HG03139 (cell line): ENCODE results near the gene ELMOD1.

Experiments
- ATAC-seq: cut with Tn5 transposase; IDR thresholded peaks from one replicate; pipeline ENCODE4 v1.9.1; 2021; ENCODE audit not compliant: unreplicated experiment

The ELMOD1 gene

GRCh38 chr11:107683807-107684206 is 92.9 kb downstream of the ELMOD1 start:
- no peak for ATAC-seq

GRCh38 chr11:107688322-107688918 is 97.5 kb downstream of the ELMOD1 start:
- no peak for ATAC-seq

DNA sequence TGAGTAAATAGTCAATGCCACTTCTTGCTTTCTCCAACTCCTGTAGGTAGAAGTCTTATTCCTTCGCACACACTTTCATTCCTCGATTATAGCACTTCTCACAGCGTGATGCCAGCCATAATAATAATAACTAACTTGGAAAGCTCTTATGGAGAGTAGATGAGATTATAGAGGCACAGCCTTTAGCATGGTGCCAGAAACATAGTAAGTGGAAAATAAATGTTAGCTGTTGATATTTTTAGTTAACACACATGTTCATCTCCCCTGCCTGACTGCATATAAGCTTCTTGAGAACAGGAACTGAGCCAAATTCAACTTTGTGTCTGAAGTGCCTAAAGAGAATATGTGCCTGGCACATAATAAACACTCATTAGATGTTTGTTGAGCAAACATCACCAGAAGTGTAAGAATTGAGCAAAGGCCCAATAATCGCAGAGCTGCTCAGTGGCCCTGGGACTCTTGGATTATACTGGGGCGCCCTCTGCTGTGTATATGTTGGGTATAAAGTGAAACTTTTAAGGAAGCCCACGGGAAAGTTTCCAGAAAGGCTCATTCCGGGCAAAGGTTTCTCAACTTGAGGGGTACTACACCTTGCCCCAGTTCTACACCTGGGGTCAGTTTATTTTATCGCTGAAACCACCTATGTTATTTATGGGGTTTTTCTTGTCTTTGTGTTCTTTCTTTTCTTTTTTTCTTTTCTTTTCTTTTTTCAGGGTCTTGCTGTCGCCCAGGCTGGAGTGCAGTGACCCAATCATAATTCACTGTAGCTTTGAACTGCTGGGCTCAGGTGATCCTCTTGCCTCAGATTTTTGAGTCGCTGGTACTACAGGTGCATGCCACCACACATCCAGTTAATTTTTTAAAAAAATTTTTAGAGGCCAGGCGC is 98.6 kb downstream of the ELMOD1 start:
- peak; percentile 59 for ATAC-seq

DNA sequence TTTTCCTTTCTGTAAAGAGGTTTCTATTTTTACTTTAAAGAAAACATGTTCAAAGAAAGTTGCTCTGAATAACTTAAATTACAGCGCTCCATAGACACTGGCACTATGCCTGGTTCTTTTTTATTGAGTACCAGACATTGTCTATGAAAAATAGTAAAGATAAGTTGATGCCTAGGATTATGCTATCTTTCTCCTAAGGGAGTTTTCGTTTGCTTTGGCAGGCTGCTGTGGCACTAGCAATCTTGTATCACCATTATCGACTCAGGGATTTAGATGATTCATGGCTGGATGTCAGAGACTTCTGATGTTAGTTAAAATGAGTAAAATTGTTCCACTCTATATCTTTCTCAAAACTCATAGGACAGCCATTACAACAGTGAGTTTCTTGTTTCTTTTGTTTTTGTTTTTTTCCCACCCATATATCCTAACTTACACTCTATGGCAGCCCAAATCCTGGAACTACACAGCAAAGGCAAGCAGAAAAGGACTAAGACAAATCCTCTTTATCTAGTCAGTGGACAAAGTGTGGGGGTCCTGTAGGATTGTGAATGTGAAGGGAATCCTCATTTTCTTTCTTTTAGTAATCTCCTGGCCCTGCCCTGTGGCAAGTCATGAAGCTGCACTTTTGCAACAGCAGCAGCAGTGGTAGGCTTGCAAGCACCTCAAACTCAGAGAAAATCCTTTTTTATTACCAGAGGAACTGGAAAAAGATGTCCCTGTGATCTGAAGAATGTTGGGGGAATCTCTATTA is 100.2 kb downstream of the ELMOD1 start:
- ATAC-seq = no peak

DNA sequence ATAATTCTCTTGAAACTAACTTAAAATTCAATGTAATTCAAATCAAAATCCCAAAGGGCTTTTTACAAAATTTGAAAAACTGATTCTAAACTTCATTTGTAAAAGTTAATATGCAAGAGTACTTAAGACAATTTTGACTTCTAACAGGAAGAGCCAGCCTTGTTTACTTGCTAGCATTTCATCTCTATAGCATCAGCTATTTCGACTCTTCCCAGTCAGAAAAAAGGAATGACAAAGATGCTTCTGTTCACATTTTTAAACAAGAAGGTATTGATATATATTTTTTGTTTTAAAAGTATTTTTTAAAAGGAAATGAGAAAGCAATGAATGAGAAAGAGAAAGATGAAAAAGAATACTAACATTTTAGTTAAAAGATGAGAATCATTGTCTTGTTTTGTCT is 104.5 kb downstream of the ELMOD1 start:
- ATAC-seq = no peak

DNA sequence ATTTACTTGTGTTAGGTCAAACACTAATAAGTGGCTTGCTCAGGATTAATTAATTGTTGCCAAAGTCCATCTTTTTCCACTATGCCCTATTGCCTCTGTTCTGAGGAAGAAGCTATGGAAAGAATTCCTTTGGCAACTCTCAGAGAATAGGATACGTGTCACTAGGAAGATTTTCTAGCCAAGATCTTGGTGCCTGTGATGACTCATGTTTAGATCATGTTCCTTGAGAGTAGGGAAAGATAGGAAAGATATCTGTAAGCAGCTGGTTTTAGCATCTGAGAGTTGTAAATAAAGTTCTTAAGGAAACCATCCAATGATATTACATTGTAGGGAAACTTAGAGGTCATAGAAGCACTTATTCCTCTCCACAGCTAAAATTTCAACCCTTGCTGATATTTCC is 105.2 kb downstream of the ELMOD1 start:
- no peak for ATAC-seq

- ATAC-seq = no peak
Measured at GRCh38 chr11:107697291-107697690, 106.3 kb downstream of the ELMOD1 start.

GRCh38 chr11:107699371-107700285 is 108.7 kb downstream of the ELMOD1 start:
- ATAC-seq = no peak

DNA sequence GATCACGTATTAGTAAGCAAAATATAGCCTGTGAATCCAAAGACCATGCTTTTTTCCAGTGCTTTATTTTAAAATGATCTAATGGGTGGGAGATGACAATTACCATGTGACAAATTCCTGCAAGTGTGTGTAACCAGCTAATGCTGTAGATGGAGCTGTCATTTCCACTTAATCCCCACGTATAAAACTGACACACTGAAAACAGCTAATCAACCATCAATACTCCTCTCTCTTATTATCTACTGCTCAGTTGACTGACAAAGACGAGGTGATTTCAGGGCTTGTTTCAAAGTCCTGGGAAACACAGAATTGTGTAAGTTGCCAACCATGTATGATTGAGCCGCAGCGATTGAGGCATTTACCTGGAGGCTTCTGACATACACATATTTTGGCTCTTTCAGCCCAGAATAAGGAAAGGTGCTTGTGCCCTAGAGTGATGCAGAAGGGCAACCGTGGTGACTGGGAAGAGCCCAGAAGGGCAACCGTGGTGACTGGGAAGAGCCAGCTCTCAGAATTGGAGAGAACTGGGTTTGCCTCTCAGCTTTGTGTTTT is 111.2 kb downstream of the ELMOD1 start:
- ATAC-seq = no peak

DNA sequence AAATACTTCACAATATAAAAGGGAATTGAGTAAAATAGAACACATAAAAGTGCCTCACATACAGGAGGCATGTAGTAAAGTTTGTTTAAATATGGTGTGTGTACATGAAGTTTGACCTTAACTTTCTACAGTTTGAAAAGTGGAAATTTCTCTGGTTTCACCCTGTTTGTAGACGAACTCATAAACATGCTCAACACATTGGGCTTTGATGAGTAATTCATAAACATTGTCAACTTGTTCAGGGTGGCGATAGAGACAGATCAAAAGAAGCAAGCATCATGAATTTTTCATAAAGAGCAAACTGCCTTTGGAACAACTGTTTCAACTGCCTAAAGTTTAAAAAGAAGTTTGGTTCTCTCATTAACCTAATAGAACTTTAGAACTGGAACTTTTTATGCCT is 111.8 kb downstream of the ELMOD1 start:
- no peak for ATAC-seq

DNA sequence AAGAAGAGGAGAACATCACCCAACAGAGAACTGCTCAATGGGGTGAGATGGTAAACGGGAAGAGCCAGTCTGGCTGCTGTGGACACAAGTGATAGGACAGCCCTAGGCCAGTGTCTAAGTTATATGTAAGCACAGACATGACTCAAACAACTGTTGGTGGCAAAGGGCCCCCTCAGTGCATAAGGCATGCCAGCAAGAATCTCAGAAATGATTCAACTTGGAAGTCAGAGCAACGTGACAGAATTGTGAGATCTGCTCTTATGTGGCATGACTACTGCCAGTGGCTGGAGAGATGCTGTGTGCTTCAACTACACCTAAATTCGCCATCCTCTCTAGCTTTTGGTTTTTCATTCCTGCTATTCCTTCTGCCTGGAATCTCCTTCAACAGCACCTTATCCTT is 113.5 kb downstream of the ELMOD1 start:
- ATAC-seq = no peak

GRCh38 chr11:107705027-107705426 is 114.1 kb downstream of the ELMOD1 start:
- no peak for ATAC-seq

DNA sequence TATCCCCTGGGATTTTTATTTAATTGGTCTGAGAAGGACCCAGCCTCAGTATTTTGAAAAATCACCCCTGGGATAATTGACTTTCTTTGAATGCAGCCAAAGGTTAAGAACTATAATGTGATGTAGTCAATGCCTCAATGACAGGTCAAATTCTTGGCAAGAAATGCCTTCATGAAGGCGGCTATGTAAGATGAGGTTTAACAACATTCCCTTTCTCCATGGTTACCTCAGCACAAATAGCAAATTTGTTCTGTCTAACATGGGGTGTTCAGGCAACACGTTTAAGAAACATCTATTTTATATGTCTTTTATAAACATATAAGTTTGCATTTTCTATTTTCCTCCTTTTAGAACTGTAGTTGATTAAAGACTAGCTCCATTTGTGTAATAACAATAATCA is 115.6 kb downstream of the ELMOD1 start:
- no peak for ATAC-seq

DNA sequence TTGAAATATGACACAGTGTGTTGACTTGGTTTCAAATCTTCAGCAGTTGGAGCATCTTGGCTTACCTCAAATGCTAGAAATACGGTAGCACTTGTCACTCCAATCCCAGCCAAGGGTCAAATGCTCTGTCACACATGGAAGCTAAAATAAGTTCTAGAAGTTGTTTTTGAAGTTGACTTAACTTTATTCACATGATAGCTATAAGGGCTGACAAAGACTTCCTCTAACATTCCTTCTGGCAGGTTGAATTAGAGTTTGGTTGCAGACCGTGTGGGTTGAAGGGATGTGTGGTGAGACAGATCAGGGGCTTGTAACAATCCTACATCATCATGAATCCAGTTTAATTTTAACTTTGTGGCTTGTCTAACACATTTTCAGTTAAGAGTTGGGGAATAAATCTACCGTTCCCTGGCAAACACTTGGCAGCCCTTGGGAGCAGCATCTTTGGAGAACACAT is 116.3 kb downstream of the ELMOD1 start:
- ATAC-seq = no peak

DNA sequence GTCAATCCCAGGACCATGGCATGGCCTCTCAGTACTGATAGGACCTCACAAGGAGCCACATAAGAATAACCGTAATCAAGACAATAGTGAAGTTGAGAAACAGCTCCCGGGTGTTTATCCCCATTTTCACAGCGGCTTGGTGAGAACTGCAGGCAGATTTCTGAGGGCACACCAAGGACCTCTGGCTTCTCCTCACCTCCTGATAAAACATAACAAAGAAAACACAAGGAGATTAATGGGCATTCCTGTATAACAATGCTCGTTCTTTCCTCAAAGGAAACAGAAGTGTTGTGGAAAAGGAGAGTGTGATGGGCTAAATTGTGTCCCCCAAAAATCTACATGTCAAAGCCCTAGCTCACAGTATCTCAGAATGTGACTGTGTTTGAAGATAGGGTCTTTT is 116.9 kb downstream of the ELMOD1 start:
- no peak for ATAC-seq

DNA sequence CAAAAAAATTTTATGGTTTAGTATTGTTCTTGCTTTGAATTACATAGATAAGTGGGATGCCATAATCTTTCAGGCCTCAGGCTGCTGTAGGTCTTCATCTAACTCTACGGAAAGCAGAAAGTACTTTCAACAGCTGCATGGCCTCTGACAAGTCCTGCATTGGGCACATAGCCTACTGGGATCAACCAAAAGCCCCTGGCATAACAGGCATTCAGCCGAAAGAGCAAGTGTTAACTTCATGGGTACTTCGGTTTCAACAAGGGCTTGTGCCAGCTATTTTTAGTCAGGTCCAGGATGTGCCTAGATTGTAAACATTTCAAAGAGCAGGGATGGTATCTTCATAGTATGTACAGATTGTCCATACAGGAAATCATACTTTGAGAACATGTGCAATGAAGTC is 117.8 kb downstream of the ELMOD1 start:
- no peak for ATAC-seq

- ATAC-seq = no peak
Measured at GRCh38 chr11:107710301-107710700, 119.4 kb downstream of the ELMOD1 start.

- no peak for ATAC-seq
Measured at GRCh38 chr11:107711861-107712755, 121.2 kb downstream of the ELMOD1 start, which contains the start of gene SLN. Gene SLN (minus strand): TSS chr11:107712056.

DNA sequence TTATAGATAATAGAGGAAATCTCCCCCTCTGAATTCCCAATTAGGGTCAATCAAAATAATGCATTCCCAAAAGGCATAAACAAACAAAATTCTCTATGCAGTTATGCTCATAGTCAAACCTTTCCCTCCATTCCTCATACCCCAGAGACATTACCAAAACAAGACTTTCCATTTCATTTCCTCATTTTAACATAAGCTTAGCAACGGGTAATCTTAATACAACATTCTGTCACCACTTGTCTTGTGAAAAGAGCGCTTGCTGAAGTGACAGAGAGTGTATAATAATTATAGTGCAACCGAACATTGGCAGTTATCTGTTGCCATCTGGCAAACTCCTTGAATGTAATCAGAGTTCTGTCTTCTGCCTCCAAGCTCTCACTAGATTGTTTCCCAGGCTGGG is 122.1 kb downstream of the ELMOD1 start:
- no peak for ATAC-seq
